GM10248 (cell line): ENCODE data around the gene PTCHD4.

ENCODE experiments used
- CTCF ChIA-PET: fragments of 300-600 bp; sonication (Branson Sonifier 250); formaldehyde crosslinking; extraction: SDS; loops from one replicate; lab custom pipeline; 2021; ENCODE audit warnings: antibody characterized with exemption; lab: Yijun Ruan, JAX
- POLR2A ChIA-PET: fragments of 350-650 bp; sonication (Branson Sonifier 250); formaldehyde crosslinking; extraction: SDS; loops from one replicate; lab custom pipeline; 2020; ENCODE audit warnings: antibody characterized with exemption; lab: Yijun Ruan, JAX
- DNase-seq: peaks from one replicate; pipeline ENCODE4 v3.0.0; 2012; ENCODE audit errors: extremely low spot score
- CTCF ChIP-seq: IDR thresholded peaks from 2 replicates; pipeline ENCODE4 v1.5.1; 2012; ENCODE audit warnings: mild to moderate bottlenecking, low read depth; ENCODE audit errors: extremely low read depth, missing control alignments, control extremely low read depth

The PTCHD4 gene

GRCh38 chr6:48067148-48067712 lies 43.8 kb downstream of the PTCHD4 start:
- no peak for TF ChIP-seq CTCF
- DNase-seq, result no peak
- CTCF ChIA-PET, result no interaction called here
- POLR2A ChIA-PET, result no interaction called here

- no peak for DNase-seq
- POLR2A ChIA-PET, result interaction anchor here (0.5 kb wide), 1 partner anchor 42 kb away, joined by 7 read pairs; no protein-coding TSS in a partner anchor
- TF ChIP-seq CTCF, result no peak
- CTCF ChIA-PET, result no interaction called here
Measured at GRCh38 chr6:48061265-48061990, 49.6 kb downstream of the PTCHD4 start.
